GM19035 (cell line): Measurements from ENCODE around the gene CD34.

ENCODE experiments used
- ATAC-seq: cut with Tn5 transposase; IDR thresholded peaks from one replicate; pipeline ENCODE4 v1.9.1; 2021; ENCODE audit not compliant: unreplicated experiment

The CD34 gene

GRCh38 chr1:207857447-207857846, 53.5 kb downstream of the CD34 start:
- ATAC-seq = no peak

DNA sequence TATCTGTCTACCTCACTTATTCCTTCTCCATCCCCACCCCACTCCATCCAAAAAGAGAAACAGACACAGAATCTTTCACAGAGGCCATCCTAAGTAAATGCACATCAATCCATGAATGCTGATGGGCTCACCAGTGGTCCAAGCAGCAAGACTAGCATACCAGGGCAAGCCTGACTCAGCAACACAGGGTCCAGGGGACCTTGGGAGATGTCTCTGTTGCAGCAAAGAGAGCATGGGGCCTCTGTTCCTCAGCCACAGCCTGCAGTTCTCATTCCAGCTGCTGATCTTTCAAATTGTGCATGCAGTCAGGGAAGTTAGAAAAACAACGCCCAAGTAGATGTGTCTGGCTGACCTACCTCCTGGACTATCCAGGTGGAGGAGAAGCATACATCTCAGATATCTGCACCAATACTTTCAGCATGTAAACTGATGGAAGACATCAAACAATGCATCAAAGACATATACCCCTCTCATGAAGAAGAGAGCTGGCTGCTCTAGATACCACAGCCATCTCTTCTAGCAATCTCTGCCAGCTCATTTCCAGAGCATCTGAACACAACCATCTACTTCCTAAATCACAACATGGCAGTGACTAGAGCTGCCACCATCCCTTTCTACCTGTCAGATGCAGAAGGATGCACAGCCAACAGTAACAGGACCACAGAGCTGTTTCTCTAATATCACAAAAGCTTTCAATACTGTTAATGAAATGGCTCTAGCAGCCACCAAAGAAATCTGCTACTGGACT, 54.5 kb downstream of the CD34 start:
- ATAC-seq = no peak

- no peak for ATAC-seq
Observed at GRCh38 chr1:207854001-207854400, 56.9 kb downstream of the CD34 start.

DNA sequence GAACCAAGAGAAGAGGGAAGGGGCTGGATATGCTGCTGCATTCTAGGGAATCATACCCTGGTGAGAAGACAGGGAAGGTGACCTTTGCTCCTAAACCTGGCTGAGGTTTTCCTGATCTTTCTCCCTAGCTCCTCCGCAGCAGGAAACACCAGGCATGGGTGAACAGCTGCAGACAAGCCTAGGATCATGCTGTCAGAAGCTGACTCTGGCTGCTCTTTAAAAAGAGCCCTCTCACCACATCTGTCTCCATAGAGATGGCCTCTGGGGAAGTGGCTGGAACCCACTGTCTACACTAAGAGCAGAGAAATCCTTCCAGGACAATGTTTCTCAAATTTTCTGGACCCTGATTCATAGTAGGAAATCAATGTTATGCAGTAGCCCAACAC, 57.6 kb downstream of the CD34 start:
- ATAC-seq = no peak

- no peak for ATAC-seq
Observed at GRCh38 chr1:207852576-207853371, 58.2 kb downstream of the CD34 start.

DNA sequence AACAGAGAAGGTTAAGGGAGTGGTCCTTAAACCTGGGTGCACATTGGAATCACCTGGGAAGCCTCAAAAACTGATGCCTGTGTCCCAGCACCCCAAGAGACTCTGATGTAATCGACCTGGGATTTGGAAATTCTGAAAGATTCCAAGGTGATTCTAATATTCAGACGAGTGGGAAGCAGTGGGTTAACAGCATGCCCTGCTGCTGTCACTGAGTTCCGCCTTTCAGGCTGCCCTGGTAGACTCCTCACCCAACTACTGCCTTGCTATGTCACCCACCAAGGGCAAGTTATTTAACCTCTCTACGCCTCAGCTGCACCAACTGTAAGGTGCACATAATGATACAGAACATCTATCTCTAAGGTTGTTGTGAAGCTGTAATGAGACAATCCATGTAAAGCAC, 59.2 kb downstream of the CD34 start:
- ATAC-seq = no peak

DNA sequence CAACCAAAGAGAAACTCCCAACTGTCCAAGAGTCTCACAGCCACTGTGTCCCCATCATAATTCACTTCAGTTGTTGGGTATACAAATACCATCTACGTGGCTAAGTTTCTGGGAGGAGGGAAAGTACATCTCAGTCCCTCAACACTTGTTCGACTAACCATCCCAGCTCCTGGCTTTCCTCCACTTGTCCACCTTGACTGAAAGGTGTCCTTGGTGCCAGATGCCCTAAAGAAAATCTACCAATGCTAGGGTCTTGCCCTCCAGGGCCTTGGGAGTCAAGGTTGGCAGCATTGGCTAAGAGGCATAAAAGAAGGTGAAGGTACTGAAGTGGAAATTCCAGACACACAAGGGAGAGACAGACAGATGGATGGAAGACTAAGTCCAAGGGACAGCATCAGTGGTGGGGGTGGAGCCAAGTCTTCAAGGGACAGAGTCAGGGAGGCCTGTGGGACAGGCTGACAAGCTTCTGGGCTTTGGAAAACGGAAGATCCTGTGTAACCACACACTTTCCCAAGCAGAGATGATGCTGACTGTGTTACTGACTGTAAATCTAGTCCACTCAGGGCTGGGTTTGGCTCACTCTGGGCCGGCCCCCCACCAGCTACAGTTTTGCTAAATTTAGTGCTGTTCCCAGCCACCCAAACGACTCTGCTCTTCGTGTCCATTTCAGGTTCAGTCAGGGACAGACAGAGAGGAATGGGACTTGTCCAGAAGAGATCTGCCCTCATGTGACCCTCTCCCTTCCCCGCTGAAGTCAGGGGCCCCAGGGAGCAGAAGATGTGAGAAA, 60.1 kb downstream of the CD34 start:
- no peak for ATAC-seq

DNA sequence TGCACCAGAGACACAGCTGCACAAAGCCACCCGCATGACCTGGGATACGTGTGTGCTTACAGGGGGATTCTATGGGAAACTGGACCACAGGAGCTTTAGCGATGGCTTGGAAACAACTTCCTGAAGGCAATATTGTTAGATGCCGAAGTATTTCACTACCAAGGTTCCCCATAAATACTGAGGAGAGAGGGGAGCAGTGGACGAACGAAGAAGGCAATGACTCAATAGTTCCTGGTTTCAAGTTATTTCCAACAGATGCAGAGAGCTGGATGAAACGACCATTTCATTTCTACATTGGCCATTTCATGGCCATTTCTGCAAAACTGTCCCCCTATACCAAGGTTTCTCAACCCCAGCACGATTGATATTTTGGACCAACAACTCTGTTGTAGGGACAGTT, 61.3 kb downstream of the CD34 start:
- no peak for ATAC-seq

DNA sequence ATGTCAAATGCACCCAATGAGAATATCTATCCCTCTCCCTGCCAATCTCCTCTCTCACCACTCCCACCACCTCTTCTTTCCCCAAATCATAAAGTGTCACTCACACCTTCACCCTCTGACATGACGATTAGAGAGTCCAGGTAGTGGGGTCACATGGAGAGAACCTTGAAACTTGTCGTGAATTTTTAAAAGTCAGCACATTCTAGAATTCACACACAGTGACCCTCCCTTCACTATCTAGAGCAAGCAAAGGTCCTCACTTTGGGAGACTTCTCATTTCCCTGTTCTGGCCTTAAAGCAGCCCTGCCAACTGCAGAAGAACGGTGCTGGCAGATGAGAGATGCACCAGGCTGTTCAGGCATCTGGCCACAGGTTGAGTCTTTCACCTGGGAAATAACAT, 61.9 kb downstream of the CD34 start:
- ATAC-seq = no peak

- ATAC-seq = no peak
Observed at GRCh38 chr1:207848234-207848633, 62.7 kb downstream of the CD34 start.

DNA sequence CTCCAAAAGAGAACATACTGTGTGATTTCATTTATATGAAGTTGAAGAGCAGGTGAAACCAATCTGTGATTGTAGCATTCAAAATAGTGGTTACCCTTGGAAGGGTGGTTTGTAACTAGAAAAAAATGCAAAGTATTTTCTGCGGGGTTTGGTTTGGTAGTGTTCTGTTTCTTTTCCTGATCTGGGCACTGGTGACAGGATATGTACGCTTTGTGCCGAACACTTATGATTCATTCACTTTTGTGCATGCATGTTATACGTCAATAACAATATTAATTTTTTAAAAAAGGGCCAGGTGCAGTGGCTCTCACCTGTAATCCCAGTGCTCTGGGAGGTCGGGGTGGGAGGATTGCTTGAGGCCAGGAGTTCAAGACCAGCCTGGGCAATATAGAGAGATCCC, 63.8 kb downstream of the CD34 start:
- ATAC-seq = no peak

GRCh38 chr1:207845109-207845508, 65.8 kb downstream of the CD34 start:
- no peak for ATAC-seq

DNA sequence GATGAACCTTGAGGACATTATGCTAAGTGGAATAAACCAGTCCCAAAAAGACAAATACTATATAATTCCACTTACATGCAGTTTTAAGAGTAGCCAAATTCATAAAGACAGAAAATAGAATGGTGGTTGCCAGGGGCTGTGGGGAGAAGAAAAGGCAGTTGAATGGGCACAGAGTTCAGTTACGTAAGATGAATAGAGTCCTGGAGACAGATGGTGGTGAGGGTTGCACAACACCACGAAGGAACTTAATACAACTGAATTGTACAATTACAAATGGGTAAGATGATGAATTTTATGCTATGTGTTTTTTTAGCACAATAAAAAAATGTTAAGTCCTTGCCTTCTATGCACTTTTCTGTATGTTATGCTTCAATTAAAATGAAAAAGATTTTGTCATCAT, 66.6 kb downstream of the CD34 start:
- no peak for ATAC-seq

DNA sequence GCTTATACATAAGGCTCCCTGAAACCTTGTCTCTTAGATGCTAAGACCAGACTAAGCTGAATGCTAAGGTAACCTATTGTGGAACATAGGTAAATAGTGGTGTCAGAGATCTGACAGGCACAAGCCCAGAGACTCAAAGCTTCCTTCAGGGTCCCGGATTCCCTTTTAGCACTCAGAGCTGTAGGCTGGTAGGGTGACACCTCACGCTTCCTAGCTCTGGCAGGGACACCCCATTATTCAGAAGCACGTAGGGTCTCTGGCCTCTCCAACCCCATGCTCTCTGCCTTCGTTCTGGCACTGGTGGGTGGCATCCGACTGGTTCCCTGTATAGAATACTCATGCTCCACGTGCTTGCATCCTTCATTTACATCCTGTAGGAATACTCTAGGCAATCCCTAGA, 68.4 kb downstream of the CD34 start:
- no peak for ATAC-seq

DNA sequence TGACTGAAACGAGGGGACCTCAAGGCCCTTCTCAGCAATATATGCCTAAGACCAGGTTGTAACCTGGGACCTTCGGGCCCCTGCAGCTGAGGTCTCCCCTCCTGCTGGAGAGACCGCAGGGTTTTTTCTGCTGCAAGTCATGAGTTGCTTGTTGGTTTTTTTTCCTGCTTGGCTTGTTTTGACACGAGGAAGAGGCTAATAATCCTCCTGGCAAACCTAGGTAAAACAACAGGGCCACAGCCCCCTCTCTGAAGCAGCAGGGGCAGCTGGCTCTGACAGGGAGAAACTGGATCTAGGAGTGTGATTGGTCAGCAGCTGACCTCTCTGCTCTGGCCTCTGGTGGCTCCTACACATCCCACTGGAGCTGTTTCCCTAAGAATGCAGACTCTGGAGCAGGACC, 69.0 kb downstream of the CD34 start:
- ATAC-seq = no peak

GRCh38 chr1:207841293-207841692, 69.6 kb downstream of the CD34 start:
- no peak for ATAC-seq

DNA sequence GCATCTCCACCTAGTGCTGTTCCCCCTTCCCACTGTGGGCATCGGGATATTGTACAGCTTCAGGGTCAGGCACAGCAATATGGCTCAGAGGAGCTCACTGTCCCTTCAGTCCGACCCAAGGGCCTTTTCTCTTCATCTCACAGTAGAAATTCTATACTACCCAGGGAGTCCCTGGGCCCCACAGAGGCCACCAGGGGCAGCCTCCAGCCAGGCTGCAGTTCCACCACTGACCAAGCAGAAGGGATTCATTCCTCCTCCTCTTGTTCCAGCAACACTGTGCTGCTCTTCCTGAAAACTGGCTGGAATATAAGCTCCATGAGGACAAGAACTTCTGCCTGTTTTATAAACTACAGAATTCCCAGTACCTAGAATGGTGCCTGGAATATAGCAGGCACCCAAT, 70.5 kb downstream of the CD34 start:
- ATAC-seq = no peak

- no peak for ATAC-seq
Observed at GRCh38 chr1:207839083-207839413, 71.9 kb downstream of the CD34 start.

GRCh38 chr1:207838156-207839082, 72.5 kb downstream of the CD34 start:
- ATAC-seq = no peak

- no peak for ATAC-seq
Observed at GRCh38 chr1:207837673-207838072, 73.3 kb downstream of the CD34 start.
